Gastrocnemius medialis (tissue), 4 donors: ENCODE measurements around the gene RFNG. TPM values are rescaled to one million over a fixed set of nuclear protein-coding genes. Genes with fewer than 3 reads are reported as not detected.

Experiments
- ATAC-seq, 2 donors: fragments of 150-250 bp; one replicate each; pipeline ENCODE4 v1.9.1; 2016
- DNase-seq, 2 donors: peaks; one replicate each; pipeline ENCODE4 v3.0.0-alpha.2; 2019
- H3K27ac ChIP-seq, 4 donors: fragments of 200-600 bp; sonication (generic); 1 replicate in 1 of 4; 2 replicates in 3 of 4; pipeline ENCODE4 v1.5.1; 2016 to 2018; ENCODE audit warnings: mild to moderate bottlenecking in 2 of 4, moderate library complexity in 1 of 4
- H3K27me3 ChIP-seq, 3 donors: fragments of 200-600 bp; sonication (generic) in 2 of 3; 1 replicate in 1 of 3; 2 replicates in 2 of 3; pipeline versions ENCODE4 v1.5.1 to v1.6.0; 2016 to 2019; ENCODE audit warnings: mild to moderate bottlenecking in 1 of 3, moderate library complexity in 1 of 3
- H3K36me3 ChIP-seq, 2 donors: fragments of 200-600 bp; sonication (generic) in 1 of 2; one replicate each; pipeline ENCODE4 v1.5.1; 2017 to 2018
- H3K4me1 ChIP-seq, 2 donors: fragments of 200-600 bp; sonication (generic) in 1 of 2; one replicate each; pipeline ENCODE4 v1.5.1; 2016 to 2017; ENCODE audit warnings: mild to moderate bottlenecking in 2 of 2
- H3K4me3 ChIP-seq, 4 donors: fragments of 200-600 bp; sonication (generic) in 3 of 4; 1 replicate in 1 of 4; 2 replicates in 3 of 4; pipeline ENCODE4 v1.5.1; 2016 to 2019; ENCODE audit warnings: mild to moderate bottlenecking in 2 of 4
- H3K9me3 ChIP-seq, 3 donors: fragments of 200-600 bp; sonication (generic) in 2 of 3; 1 replicate in 1 of 3; 2 replicates in 2 of 3; pipeline ENCODE4 v1.5.1; 2016 to 2019
- CTCF ChIP-seq, 5 experiments: fragments of 450-650 bp in 3 of 5; fragments of 200-600 bp in 2 of 5; sonication (generic) in 2 of 5; IDR thresholded peaks in 4 of 5; conservative IDR thresholded peaks in 1 of 5; 1 replicate in 4 of 5; 2 replicates in 1 of 5; pipeline ENCODE4 v1.5.1; 2016 to 2019; ENCODE audit warnings: antibody characterized with exemption in 5 of 5, mild to moderate bottlenecking in 3 of 5, moderate library complexity in 3 of 5
- POLR2A ChIP-seq, 2 donors: fragments of 450-650 bp; IDR thresholded peaks; one replicate each; pipeline ENCODE4 v1.6.1; 2017; ENCODE audit warnings: antibody characterized with exemption in 2 of 2, mild to moderate bottlenecking in 2 of 2, moderate library complexity in 2 of 2
- in situ Hi-C, 4 donors: fragments of 200-750 bp; cut with MboI; loops; one replicate each; pipeline versions ENCODE4 v1.15.0 to v1.8.0; 2017; ENCODE audit warnings: low sequenced_read_pairs in 4 of 4
- intact Hi-C: fragments of 100-400 bp; cut with DNase I; formaldehyde crosslinking; loops from one replicate; pipeline ENCODE4 v1.15.1; 2023; ENCODE audit warnings: low total_unique reads
- total RNA-seq, 4 donors: library from RNA; depleted of rRNA; stranded (reverse); fragments of >200 nt; gene quantifications; one replicate each; pipeline versions ENCODE4 v1.1.0 to v1.2.3, GENCODE V29; 2016

The RFNG gene
- total RNA-seq, 4 donors from 2014 or later: 29.6 to 64.9 (median 49.1) TPM

DNA sequence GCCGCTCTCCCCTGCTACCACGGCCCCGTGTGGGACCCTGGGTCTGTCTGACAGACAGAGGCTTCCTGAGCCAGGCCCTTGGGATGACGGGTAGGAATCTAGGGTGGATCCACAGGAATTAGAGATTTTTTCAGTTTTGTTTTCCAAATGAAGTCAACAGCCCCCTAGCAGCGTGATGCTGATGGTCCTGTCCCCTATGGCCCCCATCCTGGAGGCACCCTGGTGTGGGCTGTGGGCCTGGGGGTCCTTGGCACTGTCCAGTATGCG, 44.5 kb downstream of the RFNG start:
- H3K9me3 ChIP-seq: no peaks in the 10 kb centered on the region
- peaks cover 0 to 3% of the 10 kb centered on the region in 2 donors for H3K36me3 ChIP-seq
- no peaks in the 10 kb centered on the region for H3K27me3 ChIP-seq
- TF ChIP-seq POLR2A (IDR thresholded peaks at IDR 0.05) (no peak), CTCF (IDR thresholded peaks at IDR 0.05 in 4 of 5, conservative IDR thresholded peaks at IDR 0.05 in 1 of 5) (no peak)
- no peak overlapping the region for H3K27ac ChIP-seq
- H3K4me1 ChIP-seq: peaks cover 20 to 30% of the 10 kb centered on the region in 2 donors
- in situ Hi-C loops: no loop called here
- ATAC-seq (no peak), DNase-seq (no peak)
- no peak overlapping the region for H3K4me3 ChIP-seq
- intact Hi-C loops: loop anchor here (10.0 kb wide), 1 partner anchor 68 kb away; no protein-coding TSS in a partner anchor

GRCh38 chr17:82006468-82007227, 45.0 kb downstream of the RFNG start:
- intact Hi-C loops: loop anchor here (10.0 kb wide), 1 partner anchor 68 kb away; no protein-coding TSS in a partner anchor

DNA sequence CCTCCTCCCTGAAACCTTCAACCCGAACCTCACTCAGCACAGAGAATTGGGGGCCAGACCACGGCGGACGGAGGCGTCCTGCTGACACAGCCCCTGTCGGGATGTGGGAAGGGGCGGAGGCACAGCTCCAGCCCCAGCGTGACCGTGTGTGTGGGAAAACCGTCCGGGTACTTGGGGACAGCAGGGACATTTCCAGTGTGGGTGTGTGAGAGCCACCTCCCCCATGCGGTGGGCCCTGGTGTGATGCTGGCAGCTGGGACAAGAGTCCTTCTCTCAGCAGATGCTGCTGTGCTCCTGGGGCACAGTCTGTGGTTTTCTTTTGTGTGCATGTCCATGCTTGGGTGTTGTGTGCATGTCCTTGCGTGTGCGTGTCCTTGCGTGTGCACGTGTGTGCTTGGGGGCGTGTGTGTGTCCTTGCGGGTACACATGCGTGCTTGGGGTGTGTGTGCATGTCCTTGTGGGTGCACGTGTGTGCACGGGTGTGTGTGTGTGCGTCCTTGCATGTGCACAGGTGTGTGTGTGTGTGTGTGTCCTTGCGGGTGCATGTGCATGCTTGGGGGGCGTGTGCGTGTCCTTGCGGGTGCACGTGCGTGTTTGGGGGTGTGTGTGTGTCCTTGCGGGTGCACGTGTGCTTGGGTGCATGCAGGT, 45.8 kb downstream of the RFNG start:
- in situ Hi-C loops (no loop called here), intact Hi-C loops (loop anchor here (10.0 kb wide), 1 partner anchor 69 kb away; no protein-coding TSS in a partner anchor)
- DNase-seq: no peak
- no peaks in the 10 kb centered on the region for H3K27me3 ChIP-seq
- no peak for ATAC-seq
- no peaks in the 10 kb centered on the region for H3K36me3 ChIP-seq
- no peak overlapping the region for H3K4me3 ChIP-seq
- TF ChIP-seq POLR2A (IDR thresholded peaks at IDR 0.05) (no peak), CTCF (IDR thresholded peaks at IDR 0.05 in 4 of 5, conservative IDR thresholded peaks at IDR 0.05 in 1 of 5) (no peak)
- peaks cover 33 to 43% of the 10 kb centered on the region in 2 donors for H3K4me1 ChIP-seq
- H3K9me3 ChIP-seq: no peaks in the 10 kb centered on the region
- H3K27ac ChIP-seq: no peak overlapping the region

More at GRCh38 chr17:82006468-82007227, 45.0 kb downstream of the RFNG start:
- no peak for TF ChIP-seq POLR2A (IDR thresholded peaks at IDR 0.05)
- no peak for TF ChIP-seq CTCF (IDR thresholded peaks at IDR 0.05 in 4 of 5, conservative IDR thresholded peaks at IDR 0.05 in 1 of 5)
- H3K9me3 ChIP-seq: no peaks in the 10 kb centered on the region
- in situ Hi-C loops: no loop called here
- DNase-seq: no peak
- no peaks in the 10 kb centered on the region for H3K27me3 ChIP-seq
- H3K36me3 ChIP-seq: peaks cover 0 to 3% of the 10 kb centered on the region in 2 donors
- no peak for ATAC-seq
- H3K4me1 ChIP-seq: peaks cover 25 to 35% of the 10 kb centered on the region in 2 donors
- no peak overlapping the region for H3K27ac ChIP-seq
- no peak overlapping the region for H3K4me3 ChIP-seq

DNA sequence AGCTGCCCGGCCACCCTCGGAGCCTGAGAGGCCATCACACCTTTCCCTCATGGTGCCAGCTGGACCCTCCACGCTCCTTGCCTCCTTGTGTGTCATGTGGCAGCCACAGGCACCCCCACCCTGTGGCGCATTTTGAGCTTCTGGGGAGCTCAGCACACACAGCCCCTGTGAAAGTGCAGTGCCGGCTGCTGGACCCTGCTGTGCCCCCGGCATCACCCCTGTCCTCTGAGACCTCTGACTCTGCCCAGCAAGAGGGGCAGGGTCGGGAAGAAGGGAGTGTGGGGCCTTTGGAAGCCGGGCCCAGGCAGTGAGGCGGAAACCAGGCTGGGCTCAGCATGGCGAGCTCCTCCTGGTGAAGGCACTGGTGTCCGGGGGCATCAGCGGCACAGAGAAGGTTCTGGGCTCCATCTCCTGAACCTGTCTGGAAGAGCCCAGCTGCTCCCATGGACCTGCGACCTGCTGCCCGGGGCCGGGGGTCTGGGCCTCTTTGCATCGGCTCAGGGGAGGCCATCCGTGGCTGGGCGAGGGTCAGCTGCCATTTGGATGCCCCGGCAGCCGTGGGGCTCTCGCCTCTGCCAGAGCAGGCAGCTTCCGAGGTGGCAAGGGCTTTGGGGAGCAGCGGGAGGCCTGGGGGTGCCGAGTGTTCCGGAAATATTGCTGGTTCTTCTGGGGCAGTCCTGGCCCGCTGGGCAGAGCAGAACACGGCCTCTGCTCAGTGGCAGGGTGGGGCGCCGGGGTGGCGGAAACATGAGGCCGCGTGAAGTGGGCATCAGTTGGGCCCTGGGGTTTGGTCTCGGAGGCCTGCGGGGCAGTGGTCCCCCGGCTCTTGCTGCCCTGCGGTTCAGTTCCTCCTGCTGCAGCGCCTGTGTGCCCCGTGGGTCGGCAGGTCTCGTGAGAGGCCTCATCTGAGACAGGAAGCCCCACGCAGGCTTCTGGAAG, 46.8 kb downstream of the RFNG start:
- no peaks in the 10 kb centered on the region for H3K36me3 ChIP-seq
- DNase-seq (no peak), ATAC-seq (no peak)
- intact Hi-C loops: loop anchor here (10.0 kb wide), 1 partner anchor 70 kb away; no protein-coding TSS in a partner anchor
- H3K9me3 ChIP-seq: no peaks in the 10 kb centered on the region
- TF ChIP-seq CTCF (IDR thresholded peaks at IDR 0.05 in 4 of 5, conservative IDR thresholded peaks at IDR 0.05 in 1 of 5) (no peak), POLR2A (IDR thresholded peaks at IDR 0.05) (no peak)
- H3K27me3 ChIP-seq: no peaks in the 10 kb centered on the region
- in situ Hi-C loops: no loop called here
- H3K4me1 ChIP-seq: peaks cover 35 to 53% of the 10 kb centered on the region in 2 donors
- H3K27ac ChIP-seq: no peak overlapping the region
- H3K4me3 ChIP-seq: no peak overlapping the region
